Uterus (tissue), 4 donors: ENCODE measurements around the gene SDCCAG8. TPM values are rescaled to one million over a fixed set of nuclear protein-coding genes. Genes with fewer than 3 reads are reported as not detected.

Source experiments
- DNase-seq, 2 donors: peaks; one replicate each; pipeline ENCODE4 v3.0.0-alpha.2; 2019 to 2020
- H3K27ac ChIP-seq, 2 donors: fragments of 200-600 bp; sonication (generic); 1 replicate in 1 of 2; 2 replicates in 1 of 2; pipeline ENCODE4 v1.5.1; 2016 to 2018
- H3K27me3 ChIP-seq, 2 donors: fragments of 200-600 bp; sonication (generic); one replicate each; pipeline ENCODE4 v1.5.1; 2018 to 2019; ENCODE audit warnings: control low read depth in 1 of 2
- H3K36me3 ChIP-seq, 2 donors: fragments of 200-600 bp; sonication (generic); one replicate each; pipeline ENCODE4 v1.5.1; 2019; ENCODE audit warnings: control low read depth in 1 of 2
- H3K4me1 ChIP-seq, 2 donors: fragments of 200-600 bp; sonication (generic); one replicate each; pipeline ENCODE4 v1.5.1; 2018 to 2019; ENCODE audit warnings: control low read depth in 1 of 2
- H3K4me3 ChIP-seq, 2 donors: fragments of 200-600 bp; sonication (generic); 1 replicate in 1 of 2; 2 replicates in 1 of 2; pipeline ENCODE4 v1.5.1; 2018 to 2019; ENCODE audit warnings: mild to moderate bottlenecking in 1 of 2
- H3K9me3 ChIP-seq, 2 donors: fragments of 200-600 bp; sonication (generic); one replicate each; pipeline ENCODE4 v1.5.1; 2019; ENCODE audit warnings: control low read depth in 1 of 2
- CTCF ChIP-seq, 4 experiments: fragments of 200-600 bp in 2 of 4; fragments of 450-650 bp in 2 of 4; sonication (generic) in 2 of 4; IDR thresholded peaks; one replicate each; pipeline ENCODE4 v1.5.1; 2016 to 2019; ENCODE audit warnings: antibody characterized with exemption in 4 of 4, mild to moderate bottlenecking in 2 of 4, moderate library complexity in 1 of 4
- POLR2A ChIP-seq, 2 donors: fragments of 450-650 bp; IDR thresholded peaks; one replicate each; pipeline ENCODE4 v1.6.1; 2016; ENCODE audit warnings: antibody characterized with exemption in 2 of 2, mild to moderate bottlenecking in 1 of 2, moderate library complexity in 1 of 2
- intact Hi-C: fragments of 100-400 bp; cut with DNase I; formaldehyde crosslinking; loops from one replicate; pipeline ENCODE4 v1.15.1; 2023; ENCODE audit warnings: low total_unique reads
- total RNA-seq, 4 donors: library from RNA; depleted of rRNA in 3 of 4; stranded (reverse); fragments of >200 nt in 3 of 4; gene quantifications; one replicate each; pipeline versions ENCODE4 v1.1.0 to v1.2.4, GENCODE V29; 2014 to 2023
- donor health status: DM: yes; HTN: yes; CAD: no.

SDCCAG8 gene
- total RNA-seq, 4 donors from 2014 or later: 19.2 to 54.8 (median 49.7) TPM

- intact Hi-C loops: no loop called here
Measured at GRCh38 chr1:243218059-243218458, 37.8 kb upstream of the SDCCAG8 start.

GRCh38 chr1:243227622-243228021, 28.2 kb upstream of the SDCCAG8 start:
- Histone ChIP-seq H3K36me3 (no peaks in the 10 kb centered on the region), H3K27me3 (no peaks in the 10 kb centered on the region), H3K4me1 (no peaks in the 10 kb centered on the region), H3K4me3 (no peak overlapping the region), H3K9me3 (peaks cover 0 to 20% of the 10 kb centered on the region in 2 donors), H3K27ac (no peak overlapping the region)
- DNase-seq: no peak
- intact Hi-C loops: no loop called here
- TF ChIP-seq CTCF (IDR thresholded peaks at IDR 0.05) (no peak), POLR2A (IDR thresholded peaks at IDR 0.05) (no peak)

More at GRCh38 chr1:243218059-243218458, 37.8 kb upstream of the SDCCAG8 start:
- Histone ChIP-seq H3K36me3 (no peaks in the 10 kb centered on the region), H3K27me3 (no peaks in the 10 kb centered on the region), H3K9me3 (no peaks in the 10 kb centered on the region), H3K27ac (no peak overlapping the region), H3K4me1 (no peaks in the 10 kb centered on the region), H3K4me3 (no peak overlapping the region)
- DNase-seq: no peak
- no peak for TF ChIP-seq CTCF (IDR thresholded peaks at IDR 0.05)
- TF ChIP-seq POLR2A (IDR thresholded peaks at IDR 0.05): no peak

GRCh38 chr1:243229526-243229925, 26.3 kb upstream of the SDCCAG8 start:
- H3K27me3 ChIP-seq: no peaks in the 10 kb centered on the region
- no peaks in the 10 kb centered on the region for H3K36me3 ChIP-seq
- no peak overlapping the region for H3K4me3 ChIP-seq
- H3K4me1 ChIP-seq: no peaks in the 10 kb centered on the region
- H3K27ac ChIP-seq: no peak overlapping the region
- peaks cover 0 to 20% of the 10 kb centered on the region in 2 donors for H3K9me3 ChIP-seq
- intact Hi-C loops: no loop called here
- no peak for DNase-seq
- TF ChIP-seq POLR2A (IDR thresholded peaks at IDR 0.05): no peak
- no peak for TF ChIP-seq CTCF (IDR thresholded peaks at IDR 0.05)

- Histone ChIP-seq H3K27me3 (no peaks in the 10 kb centered on the region), H3K4me1 (no peaks in the 10 kb centered on the region), H3K4me3 (no peak overlapping the region), H3K27ac (no peak overlapping the region), H3K36me3 (no peaks in the 10 kb centered on the region), H3K9me3 (peaks cover 0 to 20% of the 10 kb centered on the region in 2 donors)
- intact Hi-C loops: no loop called here
- TF ChIP-seq POLR2A (IDR thresholded peaks at IDR 0.05) (no peak), CTCF (IDR thresholded peaks at IDR 0.05) (no peak)
- DNase-seq: no peak
Measured at GRCh38 chr1:243230914-243231313, 24.9 kb upstream of the SDCCAG8 start.

- TF ChIP-seq POLR2A (IDR thresholded peaks at IDR 0.05) (no peak), CTCF (IDR thresholded peaks at IDR 0.05) (no peak)
- peaks cover 0 to 7% of the 10 kb centered on the region in 2 donors for H3K4me1 ChIP-seq
- H3K4me3 ChIP-seq: no peak overlapping the region
- DNase-seq: no peak
- no peaks in the 10 kb centered on the region for H3K27me3 ChIP-seq
- no peak overlapping the region for H3K27ac ChIP-seq
- no peaks in the 10 kb centered on the region for H3K36me3 ChIP-seq
- peaks cover 0 to 20% of the 10 kb centered on the region in 2 donors for H3K9me3 ChIP-seq
- intact Hi-C loops: no loop called here
Measured at GRCh38 chr1:243233908-243234307, 21.9 kb upstream of the SDCCAG8 start.
